ENCODE data around the gene TMEM145. TPM values are rescaled to one million over a fixed set of nuclear protein-coding genes. Genes with fewer than 3 reads are reported as not detected.

The TMEM145 gene
- total RNA-seq, 1 experiment from 2014 or later, result 1.1 TPM

DNA sequence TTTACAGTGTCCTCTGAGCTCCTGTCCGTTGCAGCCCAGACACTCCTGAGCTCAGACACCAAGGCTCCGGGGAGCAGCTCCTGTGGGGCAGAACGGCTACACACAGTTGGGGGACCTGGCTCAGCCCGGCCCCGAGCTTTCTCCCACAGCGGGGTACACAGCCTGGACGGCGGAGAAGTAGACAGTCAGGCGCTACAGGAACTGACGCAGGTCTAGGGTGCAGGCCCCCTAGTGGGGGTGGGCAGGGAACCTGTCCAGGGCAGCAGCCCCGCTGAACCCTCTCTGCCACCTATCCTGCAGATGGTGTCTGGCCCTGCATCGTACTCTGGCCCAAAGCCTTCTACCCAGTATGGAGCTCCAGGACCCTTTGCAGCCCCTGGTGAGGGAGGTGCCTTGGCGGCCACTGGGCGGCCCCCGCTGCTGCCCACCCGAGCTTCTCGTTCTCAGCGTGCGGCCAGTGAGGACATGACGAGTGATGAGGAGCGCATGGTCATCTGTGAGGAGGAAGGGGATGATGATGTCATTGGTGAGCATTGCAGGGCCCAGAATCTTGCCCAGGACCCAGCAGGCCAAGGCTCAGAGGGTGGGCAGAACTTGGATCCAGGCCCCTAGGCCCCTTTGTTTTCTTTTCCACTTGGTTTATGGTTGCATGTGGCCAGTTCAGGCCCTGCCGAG lies 24.1 kb upstream of the TMEM145 start:
- DNase-seq (ENCODE audit: low read depth), result no peak

DNA sequence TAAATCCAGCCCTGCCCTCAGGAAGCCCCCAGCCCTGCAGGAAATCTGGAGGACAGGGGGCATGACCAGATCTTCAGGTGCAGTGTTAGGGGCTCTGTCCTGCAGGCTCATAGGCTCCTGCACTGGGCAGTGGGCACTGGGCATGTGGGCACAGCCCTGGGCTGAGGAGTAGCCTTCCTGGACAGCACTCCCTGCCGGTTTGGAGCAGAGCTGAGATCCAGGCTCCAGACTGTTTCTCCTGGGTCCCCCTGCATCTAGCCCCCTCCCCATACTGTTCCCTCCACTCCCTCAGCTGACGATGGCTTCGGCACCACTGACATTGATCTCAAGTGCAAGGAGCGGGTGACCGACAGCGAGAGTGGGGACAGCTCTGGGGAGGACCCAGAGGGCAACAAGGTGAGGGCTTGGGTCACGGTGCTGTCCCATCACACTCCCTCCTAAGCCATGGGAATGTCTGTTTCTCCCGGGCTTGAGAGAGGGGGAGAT lies 23.5 kb upstream of the TMEM145 start:
- DNase-seq (ENCODE audit: low read depth), result no peak

GRCh38 chr19:42290136-42290522 lies 23.0 kb upstream of the TMEM145 start:
- DNase-seq (ENCODE audit: low read depth), result no peak

DNA sequence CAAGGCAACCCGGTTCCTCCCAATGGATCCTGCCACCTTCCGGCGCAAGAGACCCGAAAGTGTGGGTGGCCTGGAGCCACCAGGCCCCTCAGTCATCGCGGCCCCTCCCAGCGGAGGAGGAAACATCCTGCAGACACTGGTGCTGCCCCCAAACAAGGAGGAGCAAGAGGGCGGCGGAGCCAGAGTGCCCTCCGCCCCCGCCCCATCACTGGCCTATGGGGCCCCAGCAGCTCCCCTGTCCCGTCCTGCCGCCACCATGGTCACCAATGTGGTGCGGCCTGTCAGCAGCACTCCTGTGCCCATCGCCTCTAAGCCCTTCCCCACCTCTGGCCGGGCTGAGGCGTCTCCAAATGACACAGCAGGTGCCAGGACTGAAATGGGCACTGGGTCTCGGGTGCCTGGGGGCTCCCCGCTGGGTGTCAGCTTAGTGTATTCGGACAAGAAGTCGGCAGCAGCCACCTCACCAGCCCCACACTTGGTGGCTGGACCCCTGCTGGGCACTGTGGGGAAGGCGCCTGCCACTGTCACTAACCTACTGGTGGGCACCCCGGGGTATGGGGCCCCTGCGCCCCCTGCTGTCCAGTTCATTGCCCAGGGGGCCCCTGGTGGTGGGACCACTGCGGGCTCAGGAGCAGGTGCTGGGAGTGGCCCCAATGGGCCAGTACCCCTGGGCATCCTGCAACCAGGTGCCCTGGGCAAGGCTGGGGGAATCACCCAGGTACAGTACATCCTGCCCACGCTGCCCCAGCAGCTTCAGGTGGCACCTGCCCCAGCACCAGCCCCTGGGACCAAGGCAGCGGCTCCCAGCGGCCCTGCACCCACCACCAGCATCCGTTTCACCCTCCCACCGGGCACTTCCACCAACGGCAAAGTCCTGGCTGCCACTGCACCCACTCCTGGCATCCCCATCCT lies 22.3 kb upstream of the TMEM145 start:
- DNase-seq (ENCODE audit: low read depth), result peak; percentile 44

GRCh38 chr19:42291435-42291810 lies 21.7 kb upstream of the TMEM145 start:
- DNase-seq (ENCODE audit: low read depth), result no peak

DNA sequence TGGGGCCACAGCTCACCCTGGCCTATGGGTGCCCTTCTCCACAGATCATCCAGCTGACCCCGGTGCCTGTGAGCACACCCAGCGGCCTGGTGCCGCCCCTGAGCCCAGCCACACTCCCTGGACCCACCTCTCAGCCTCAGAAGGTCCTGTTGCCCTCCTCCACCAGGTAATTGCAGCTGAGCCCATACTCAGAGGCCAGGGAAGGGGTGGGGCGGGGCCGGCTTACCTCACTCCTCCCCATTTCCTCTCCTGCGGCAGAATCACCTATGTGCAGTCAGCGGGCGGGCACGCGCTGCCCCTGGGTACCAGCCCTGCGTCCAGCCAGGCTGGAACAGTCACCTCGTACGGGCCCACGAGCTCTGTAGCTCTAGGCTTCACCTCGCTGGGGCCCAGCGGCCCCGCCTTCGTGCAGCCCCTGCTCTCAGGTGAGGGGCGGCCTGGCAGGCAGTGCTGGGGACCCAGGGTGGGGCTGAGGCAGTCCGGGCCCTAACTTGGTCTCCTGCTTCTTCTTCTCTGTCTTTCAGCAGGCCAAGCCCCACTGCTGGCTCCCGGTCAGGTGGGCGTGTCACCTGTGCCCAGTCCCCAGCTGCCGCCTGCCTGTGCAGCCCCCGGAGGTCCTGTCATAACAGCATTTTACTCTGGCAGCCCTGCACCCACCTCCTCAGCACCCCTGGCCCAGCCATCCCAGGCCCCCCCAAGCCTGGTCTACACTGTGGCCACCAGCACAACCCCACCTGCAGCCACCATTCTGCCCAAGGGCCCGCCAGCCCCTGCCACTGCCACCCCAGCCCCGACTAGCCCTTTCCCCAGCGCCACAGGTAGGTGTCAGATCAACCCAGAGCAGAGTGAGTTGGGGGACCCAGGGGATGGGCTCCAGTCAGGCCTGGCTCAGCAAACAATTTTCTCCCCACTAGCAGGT lies 20.8 kb upstream of the TMEM145 start:
- no peak for DNase-seq (ENCODE audit: low read depth)

DNA sequence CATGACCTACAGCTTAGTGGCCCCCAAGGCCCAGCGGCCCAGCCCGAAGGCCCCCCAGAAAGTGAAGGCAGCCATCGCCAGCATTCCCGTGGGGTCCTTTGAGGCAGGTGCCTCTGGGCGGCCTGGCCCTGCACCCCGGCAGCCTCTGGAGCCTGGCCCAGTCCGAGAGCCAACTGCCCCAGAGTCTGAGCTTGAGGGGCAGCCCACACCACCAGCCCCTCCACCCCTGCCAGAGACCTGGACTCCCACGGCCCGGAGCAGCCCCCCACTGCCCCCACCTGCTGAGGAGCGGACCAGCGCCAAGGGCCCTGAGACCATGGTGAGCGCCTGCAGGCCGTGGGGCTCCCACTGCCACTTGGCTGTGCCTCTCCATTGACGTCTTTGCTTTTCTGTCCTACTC lies 20.1 kb upstream of the TMEM145 start:
- DNase-seq (ENCODE audit: low read depth), result no peak

- no peak for DNase-seq (ENCODE audit: low read depth)
Measured at GRCh38 chr19:42293540-42293939, 19.6 kb upstream of the TMEM145 start.

GRCh38 chr19:42293948-42294347 lies 19.2 kb upstream of the TMEM145 start:
- no peak for DNase-seq (ENCODE audit: low read depth)

GRCh38 chr19:42294471-42295137 lies 18.5 kb upstream of the TMEM145 start:
- DNase-seq (ENCODE audit: low read depth), result no peak

DNA sequence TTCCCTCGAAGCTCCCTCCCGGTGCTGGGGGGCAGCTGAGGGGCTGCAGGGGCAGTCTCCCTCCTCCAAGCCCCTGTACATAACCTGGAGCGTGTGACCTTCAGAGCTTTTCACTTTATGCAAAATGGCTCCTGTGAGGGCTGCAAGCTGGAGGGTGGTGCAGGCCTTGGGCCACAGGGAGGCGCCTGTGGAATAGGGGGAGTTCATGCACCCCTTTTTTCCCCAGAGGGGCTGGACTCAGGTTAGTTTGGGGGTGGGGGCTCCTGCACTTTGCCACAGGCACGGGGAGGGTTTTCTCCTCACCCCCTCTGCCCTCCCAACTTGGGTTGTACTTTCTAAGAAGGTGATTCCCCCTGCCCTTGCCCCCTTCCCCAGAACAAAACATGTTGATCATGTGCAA lies 17.8 kb upstream of the TMEM145 start:
- no peak for DNase-seq (ENCODE audit: low read depth)

- peak; percentile 60 for DNase-seq (ENCODE audit: low read depth)
Measured at GRCh38 chr19:42295831-42296525, 17.1 kb upstream of the TMEM145 start.

DNA sequence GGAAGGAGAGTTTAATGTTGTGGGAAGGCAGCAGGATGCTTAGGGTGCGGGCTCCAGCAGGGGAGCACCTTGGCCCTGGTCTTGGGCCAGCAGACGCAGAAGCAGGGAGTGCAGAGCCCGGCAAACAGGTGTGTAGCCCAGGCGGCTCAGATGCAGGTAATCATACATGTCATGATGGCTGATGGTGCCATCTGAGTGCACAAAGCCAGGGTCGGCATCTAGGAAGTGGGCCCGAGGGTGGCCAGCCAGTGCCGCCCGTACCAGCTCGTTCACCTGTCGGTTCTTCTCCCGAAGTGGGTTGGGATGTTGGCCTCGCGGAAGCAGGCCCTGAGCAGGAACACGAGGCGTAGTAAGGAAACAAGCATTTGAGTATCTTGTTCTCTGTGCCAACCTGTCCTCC lies 16.1 kb upstream of the TMEM145 start:
- DNase-seq (ENCODE audit: low read depth), result no peak

GRCh38 chr19:42301646-42302203 lies 11.4 kb upstream of the TMEM145 start, which contains the start of gene PRR19:
Gene PRR19 (plus strand): TSS chr19:42302132. CDS start chr19:42309585, 7,453 bp downstream.
- DNase-seq (ENCODE audit: low read depth), result no peak

- no peak for DNase-seq (ENCODE audit: low read depth)
Measured at GRCh38 chr19:42303101-42303464, 10.0 kb upstream of the TMEM145 start.

GRCh38 chr19:42303876-42304275 lies 9.2 kb upstream of the TMEM145 start:
- DNase-seq (ENCODE audit: low read depth), result no peak

- DNase-seq (ENCODE audit: low read depth), result no peak
Measured at GRCh38 chr19:42306646-42307045, 6.5 kb upstream of the TMEM145 start.

- no peak for DNase-seq (ENCODE audit: low read depth)
Measured at GRCh38 chr19:42309686-42310085, 3.4 kb upstream of the TMEM145 start.

DNA sequence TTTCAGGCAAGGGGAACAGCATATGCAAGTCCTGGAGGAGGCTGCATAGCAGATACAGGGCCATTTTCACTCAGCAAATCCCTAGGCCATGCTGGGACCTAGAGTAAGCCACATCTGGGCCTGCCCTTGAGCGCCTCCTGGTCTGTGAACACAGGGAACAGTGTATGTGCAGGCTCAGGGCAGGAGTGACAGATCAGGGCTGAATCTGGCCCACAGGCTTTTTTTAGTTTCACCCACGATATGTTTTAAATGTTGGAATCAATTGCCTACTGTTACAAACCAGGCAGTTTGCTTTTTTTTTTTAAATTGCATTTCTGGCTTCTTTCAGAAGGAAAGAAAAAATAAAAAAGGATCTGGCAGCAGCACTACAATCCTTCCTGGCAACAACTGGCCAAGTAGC lies 1.5 kb upstream of the TMEM145 start:
- no peak for DNase-seq (ENCODE audit: low read depth)

- no peak for DNase-seq (ENCODE audit: low read depth)
Measured at GRCh38 chr19:42312370-42312769, 739 bp upstream of the TMEM145 start.

Data from HT1080 (cell line).